IMR-90 (cell line): Measurements from ENCODE around the gene KCNAB1. TPM values are rescaled to one million over a fixed set of nuclear protein-coding genes. Genes with fewer than 3 reads are reported as not detected.

ENCODE experiments used
- ATAC-seq: fragments of 200-7000 bp; cut with Tn5 transposase; 2 replicates; pipeline ENCODE4 v1.9.1; 2020; ENCODE audit warnings: low read depth, mild to moderate bottlenecking, moderate library complexity
- BruUV-seq: library from RNA; stranded (reverse); fragments of 400-500 nt; replicated peaks from 2 replicates; lab custom pipeline; 2021; lab: Mats Ljungman, UMichigan
- CTCF ChIA-PET: fragments of 300-600 bp; formaldehyde crosslinking; extraction: SDS; loops from one replicate; lab custom pipeline; 2021; ENCODE audit warnings: antibody characterized with exemption; lab: Yijun Ruan, JAX
- POLR2A ChIA-PET: fragments of 300-600 bp; sonication (Branson Sonifier 250); formaldehyde crosslinking; loops from one replicate; lab custom pipeline; 2022; ENCODE audit warnings: antibody characterized with exemption; ENCODE audit not compliant: unreplicated experiment; lab: Charles Lee
- DNase-seq: peaks from one replicate; pipeline ENCODE4 v3.0.0; 2013
- H2AFZ ChIP-seq: replicated peaks from 2 replicates; pipeline ENCODE3; 2013; ENCODE audit warnings: low read length, mild to moderate bottlenecking; ENCODE audit not compliant: poor library complexity
- H2AK5ac ChIP-seq: 2 replicates; pipeline ENCODE4 v1.6.1; 2013; ENCODE audit warnings: low read depth, low read length, inconsistent platforms
- H2AK9ac ChIP-seq: replicated peaks from 2 replicates; pipeline ENCODE3; 2013; ENCODE audit warnings: mild to moderate bottlenecking, low read depth, low read length, moderate library complexity; ENCODE audit not compliant: poor library complexity
- H2BK120ac ChIP-seq: 2 replicates; pipeline ENCODE4 v1.6.1; 2013; ENCODE audit warnings: low read depth, low read length, inconsistent platforms
- H2BK15ac ChIP-seq: 3 replicates; pipeline ENCODE4 v1.6.1; 2013; ENCODE audit warnings: low read depth, low read length, inconsistent platforms
- H2BK20ac ChIP-seq: 2 replicates; pipeline ENCODE4 v1.6.1; 2013; ENCODE audit warnings: low read depth, mild to moderate bottlenecking, inconsistent platforms, low read length, moderate library complexity
- H2BK5ac ChIP-seq: 2 replicates; pipeline ENCODE4 v1.6.1; 2013; ENCODE audit warnings: mild to moderate bottlenecking, low read depth, low read length, inconsistent platforms; ENCODE audit not compliant: poor library complexity, severe bottlenecking
- H3K14ac ChIP-seq: replicated peaks from 2 replicates; pipeline ENCODE4 v1.6.1; 2013; ENCODE audit warnings: low read depth, low read length, inconsistent platforms
- H3K18ac ChIP-seq: 2 replicates; pipeline ENCODE4 v1.6.1; 2013; ENCODE audit warnings: low read depth, low read length, control low read depth
- H3K23ac ChIP-seq: 2 replicates; pipeline ENCODE4 v1.6.1; 2013; ENCODE audit warnings: low read depth, low read length, inconsistent platforms
- H3K27ac ChIP-seq: 2 replicates; pipeline ENCODE4 v1.5.1; 2013; ENCODE audit warnings: mild to moderate bottlenecking, control low read depth, low read length; ENCODE audit not compliant: insufficient read depth
- H3K27me3 ChIP-seq: 2 replicates; pipeline ENCODE4 v1.6.1; 2013; ENCODE audit warnings: low read length; ENCODE audit not compliant: control insufficient read depth, insufficient read depth
- H3K36me3 ChIP-seq: 2 replicates; pipeline ENCODE4 v1.6.1; 2013; ENCODE audit warnings: low read length, mixed read lengths; ENCODE audit not compliant: control insufficient read depth, insufficient read depth
- H3K4ac ChIP-seq: 2 replicates; pipeline ENCODE4 v1.6.1; 2013; ENCODE audit warnings: low read depth, low read length, inconsistent platforms
- H3K4me1 ChIP-seq: 2 replicates; pipeline ENCODE4 v1.6.1; 2013; ENCODE audit warnings: low read length, mixed read lengths; ENCODE audit not compliant: control insufficient read depth, insufficient read depth
- H3K4me2 ChIP-seq: 2 replicates; pipeline ENCODE4 v1.6.1; 2013; ENCODE audit warnings: low read depth, mild to moderate bottlenecking, control low read depth, low read length, moderate library complexity
- H3K4me3 ChIP-seq: 2 replicates; pipeline ENCODE4 v1.5.1; 2013; ENCODE audit warnings: low read depth, mild to moderate bottlenecking, control low read depth, low read length, moderate library complexity; ENCODE audit not compliant: insufficient read depth
- H3K56ac ChIP-seq: 2 replicates; pipeline ENCODE4 v1.6.1; 2013; ENCODE audit warnings: low read length, inconsistent platforms; ENCODE audit not compliant: insufficient read depth; ENCODE audit errors: extremely low read depth
- H3K79me1 ChIP-seq, 2 experiments: 2 replicates each; pipeline ENCODE4 v1.6.1; 2013; ENCODE audit warnings: low read length in 2 of 2, inconsistent platforms in 1 of 2, low read depth in 1 of 2
- H3K9ac ChIP-seq: 2 replicates; pipeline ENCODE4 v1.6.1; 2013; ENCODE audit warnings: low read depth, low read length, control low read depth
- H3K9me1 ChIP-seq: 2 replicates; pipeline ENCODE4 v1.6.1; 2013; ENCODE audit warnings: low read length, inconsistent platforms; ENCODE audit not compliant: insufficient read depth
- H3K9me3 ChIP-seq: 2 replicates; pipeline ENCODE4 v1.6.1; 2013; ENCODE audit warnings: low read length; ENCODE audit not compliant: control insufficient read depth, insufficient read depth
- H4K20me1 ChIP-seq: 2 replicates; pipeline ENCODE4 v1.6.1; 2013; ENCODE audit warnings: low read length, inconsistent platforms; ENCODE audit not compliant: insufficient read depth
- H4K5ac ChIP-seq: 2 replicates; pipeline ENCODE4 v1.6.1; 2013; ENCODE audit warnings: mild to moderate bottlenecking, low read depth, low read length, control low read depth
- H4K8ac ChIP-seq, 2 experiments: 2 replicates each; pipeline ENCODE4 v1.6.1; 2013; ENCODE audit warnings: low read depth in 2 of 2, low read length in 2 of 2, control low read depth in 1 of 2, inconsistent platforms in 1 of 2
- H4K91ac ChIP-seq: 2 replicates; pipeline ENCODE4 v1.6.1; 2013; ENCODE audit warnings: low read depth, low read length, inconsistent platforms; ENCODE audit not compliant: insufficient read depth
- BHLHE40 ChIP-seq: fragments of 150-350 bp; IDR thresholded peaks from 2 replicates; pipeline ENCODE4 v1.6.1; 2016; ENCODE audit warnings: mild to moderate bottlenecking, low read depth, low read length
- CEBPB ChIP-seq: IDR thresholded peaks from 2 replicates; pipeline ENCODE4 v1.6.1; 2012; ENCODE audit warnings: low read depth, low read length, improper control_type of control experiment
- CTCF ChIP-seq: conservative IDR thresholded peaks from 2 replicates; pipeline ENCODE4 v1.5.1; 2012; ENCODE audit warnings: mild to moderate bottlenecking, low read depth, low read length, improper control_type of control experiment
- MAFK ChIP-seq: IDR thresholded peaks from 2 replicates; pipeline ENCODE4 v1.6.1; 2012; ENCODE audit warnings: low read depth, low read length, improper control_type of control experiment
- MAZ ChIP-seq: IDR thresholded peaks from 2 replicates; pipeline ENCODE4 v1.6.1; 2012; ENCODE audit warnings: low read depth, mild to moderate bottlenecking, low read length, improper control_type of control experiment, moderate library complexity, borderline replicate concordance
- MXI1 ChIP-seq: IDR thresholded peaks from 2 replicates; pipeline ENCODE4 v1.6.1; 2012; ENCODE audit warnings: low read depth, mild to moderate bottlenecking, low read length, moderate library complexity, borderline replicate concordance
- POLR2A ChIP-seq: IDR thresholded peaks from 2 replicates; pipeline ENCODE4 v1.6.1; 2012; ENCODE audit warnings: mild to moderate bottlenecking, low read depth, low read length
- RCOR1 ChIP-seq: IDR thresholded peaks from 2 replicates; pipeline ENCODE4 v1.6.1; 2012; ENCODE audit warnings: mild to moderate bottlenecking, low read length, improper control_type of control experiment; ENCODE audit not compliant: insufficient replicate concordance
- RFX5 ChIP-seq: IDR thresholded peaks from 2 replicates; pipeline ENCODE4 v1.8.0; 2012; ENCODE audit warnings: low read depth, mild to moderate bottlenecking, low read length, moderate library complexity
- USF2 ChIP-seq: fragments of 150-350 bp; IDR thresholded peaks from 2 replicates; pipeline ENCODE4 v1.6.1; 2017; ENCODE audit warnings: mild to moderate bottlenecking, antibody characterized with exemption, low read length, low read depth
- WGBS, 2 experiments: methylation state at CpG; one replicate each; pipeline versions ENCODE4 v1.1.5 to v1.1.7; 2013; ENCODE audit warnings: missing lambda C conversion rate in 2 of 2; ENCODE audit not compliant: insufficient read length in 1 of 2; ENCODE audit errors: extremely low coverage in 2 of 2; 5-methylcytosine and 5-hydroxymethylcytosine counted together
- dilution Hi-C: fragments of 300-500 bp; cut with HindIII; formaldehyde crosslinking; loops from one replicate; pipeline ENCODE4 v1.14.3; 2018; ENCODE audit warnings: low sequenced_read_pairs; ENCODE audit not compliant: unreplicated experiment
- in situ Hi-C: fragments of 300-500 bp; cut with MboI; formaldehyde crosslinking; loops from 3 replicates; pipeline ENCODE4 v1.14.3; 2019; ENCODE audit warnings: low sequenced_read_pairs, inconsistent platforms, mixed read lengths
- intact Hi-C: fragments of 100-400 bp; cut with micrococcal nuclease; formaldehyde crosslinking; loops from 2 replicates; pipeline ENCODE4 v1.10.0; 2022
- polyA plus RNA-seq, 3 experiments: library from polyadenylated mRNA; depleted of rRNA; stranded (reverse); fragments of >200 nt; gene quantifications; 2 replicates each; pipeline ENCODE4 v1.2.3, GENCODE V29; 2012; ENCODE audit warnings: low replicate concordance in 1 of 3
- total RNA-seq: library from RNA; depleted of rRNA; stranded (reverse); fragments of >200 nt; gene quantifications from 2 replicates; pipeline ENCODE4 v1.2.3, GENCODE V29; 2012
- TF ChIP-seq, protein P1 (sequence below): fragments of 150-350 bp; IDR thresholded peaks from 2 replicates; pipeline ENCODE4 v1.6.1; 2016; ENCODE audit warnings: low read depth, mild to moderate bottlenecking, low read length, moderate library complexity, borderline replicate concordance

KCNAB1 gene
- total and polyA plus RNA-seq, 2 of the 4 experiments (the other 2 are of a cell fraction) = under 0.01 to 0.07 TPM

- no peak for DNase-seq
Observed at GRCh38 chr3:156230278-156230900, 110.0 kb downstream of the KCNAB1 start.

More at GRCh38 chr3:156230278-156230900, 110.0 kb downstream of the KCNAB1 start:
- Histone ChIP-seq H3K9ac (no peak overlapping the region), H2BK5ac (no peak overlapping the region), H3K4me3 (no peak overlapping the region), H3K36me3 (no peaks in the 10 kb centered on the region), H3K9me1 (no peaks in the 10 kb centered on the region), H3K56ac (no peak overlapping the region), H2BK15ac (no peak overlapping the region), H3K4me2 (no peak overlapping the region), H3K18ac (no peak overlapping the region), H2BK120ac (no peak overlapping the region), H2AK5ac (no peak overlapping the region), H2BK20ac (no peak overlapping the region), H2AFZ (no peak overlapping the region), H3K14ac (no peak overlapping the region), H3K23ac (no peak overlapping the region), H4K20me1 (no peaks in the 10 kb centered on the region), H4K5ac (no peak overlapping the region), H3K27me3 (peaks cover 3% of the 10 kb centered on the region), H3K4me1 (no peaks in the 10 kb centered on the region), H3K9me3 (no peaks in the 10 kb centered on the region), H3K79me1 (no peaks in the 10 kb centered on the region), H4K91ac (no peak overlapping the region), H3K27ac (no peak overlapping the region), H3K4ac (no peak overlapping the region), H2AK9ac (no peak overlapping the region), H4K8ac (no peak overlapping the region)
- TF ChIP-seq, protein P1, sequence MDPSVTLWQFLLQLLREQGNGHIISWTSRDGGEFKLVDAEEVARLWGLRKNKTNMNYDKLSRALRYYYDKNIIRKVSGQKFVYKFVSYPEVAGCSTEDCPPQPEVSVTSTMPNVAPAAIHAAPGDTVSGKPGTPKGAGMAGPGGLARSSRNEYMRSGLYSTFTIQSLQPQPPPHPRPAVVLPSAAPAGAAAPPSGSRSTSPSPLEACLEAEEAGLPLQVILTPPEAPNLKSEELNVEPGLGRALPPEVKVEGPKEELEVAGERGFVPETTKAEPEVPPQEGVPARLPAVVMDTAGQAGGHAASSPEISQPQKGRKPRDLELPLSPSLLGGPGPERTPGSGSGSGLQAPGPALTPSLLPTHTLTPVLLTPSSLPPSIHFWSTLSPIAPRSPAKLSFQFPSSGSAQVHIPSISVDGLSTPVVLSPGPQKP = no peak
- TF ChIP-seq MXI1 (no peak), RFX5 (no peak), POLR2A (no peak), RCOR1 (no peak), CTCF (no peak), CEBPB (no peak), MAZ (no peak), BHLHE40 (no peak), USF2 (no peak), MAFK (no peak)
- CTCF ChIA-PET = no interaction called here
- no CpG with 5 or more reads among the region's 1 CpG for WGBS, 2 experiments
- dilution Hi-C loops = no loop called here
- intact Hi-C loops = no loop called here
- no peak for ATAC-seq
- no TSS peak for BruUV-seq
- in situ Hi-C loops = no loop called here
- POLR2A ChIA-PET = no interaction called here
